Calu3 (cell line): ENCODE measurements around the gene PURB. TPM values are rescaled to one million over a fixed set of nuclear protein-coding genes. Genes with fewer than 3 reads are reported as not detected.

Experiments
- BruUV-seq: library from RNA; stranded (reverse); fragments of 400-500 nt; replicated peaks from 2 replicates; lab custom pipeline; 2021; lab: Mats Ljungman, UMichigan
- CTCF ChIA-PET: fragments of 300-600 bp; sonication (Branson Sonifier 250); formaldehyde crosslinking; loops from one replicate; lab custom pipeline; 2022; ENCODE audit warnings: antibody characterized with exemption; lab: Charles Lee
- DNase-seq: peaks from one replicate; pipeline ENCODE4 v3.0.0; 2022
- H3K27ac Mint-ChIP-seq: one replicate; pipeline ENCODE4 v1.8.0; 2022; ENCODE audit warnings: mixed read lengths; ENCODE audit not compliant: unreplicated experiment
- H3K27me3 Mint-ChIP-seq: one replicate; pipeline ENCODE4 v1.8.0; 2022; ENCODE audit warnings: mixed read lengths; ENCODE audit not compliant: unreplicated experiment
- H3K36me3 Mint-ChIP-seq: one replicate; pipeline ENCODE4 v1.8.0; 2022; ENCODE audit warnings: mild to moderate bottlenecking, moderate library complexity, mixed read lengths; ENCODE audit not compliant: insufficient read depth, unreplicated experiment
- H3K4me1 Mint-ChIP-seq: one replicate; pipeline ENCODE4 v1.8.0; 2022; ENCODE audit warnings: mild to moderate bottlenecking, low read depth, mixed read lengths; ENCODE audit not compliant: unreplicated experiment
- H3K4me3 Mint-ChIP-seq: one replicate; pipeline ENCODE4 v1.8.0; 2022; ENCODE audit warnings: mild to moderate bottlenecking, low read depth, moderate library complexity, mixed read lengths; ENCODE audit not compliant: unreplicated experiment
- H3K9me3 Mint-ChIP-seq: one replicate; pipeline ENCODE4 v1.8.0; 2022; ENCODE audit warnings: low read depth, mixed read lengths; ENCODE audit not compliant: unreplicated experiment
- CTCF ChIP-seq: fragments of 200-600 bp; IDR thresholded peaks from one replicate; pipeline ENCODE4 v1.8.0; 2022; ENCODE audit warnings: antibody characterized with exemption; ENCODE audit not compliant: unreplicated experiment
- intact Hi-C: fragments of 100-400 bp; cut with micrococcal nuclease; formaldehyde crosslinking; loops from one replicate; pipeline ENCODE4 v1.10.0; 2022; ENCODE audit not compliant: unreplicated experiment
- total RNA-seq: library from RNA; stranded (reverse); gene quantifications from 2 replicates; pipeline ENCODE4 v1.2.3, GENCODE V29; 2022

Gene PURB
- total RNA-seq, 1 experiment from 2014 or later = 70.8 TPM

GRCh38 chr7:44909596-44910389, 24.5 kb upstream of the PURB start:
- CTCF ChIA-PET = no interaction called here
- BruUV-seq = no TSS peak
- TF ChIP-seq CTCF = no peak
- intact Hi-C loops = no loop called here
- peaks cover 13% of the 10 kb centered on the region for H3K27me3 Mint-ChIP-seq
- H3K36me3 Mint-ChIP-seq = no peaks in the 10 kb centered on the region
- no peak overlapping the region for H3K27ac Mint-ChIP-seq
- no peak overlapping the region for H3K4me3 Mint-ChIP-seq
- no peaks in the 10 kb centered on the region for H3K9me3 Mint-ChIP-seq
- no peak for DNase-seq
- no peaks in the 10 kb centered on the region for H3K4me1 Mint-ChIP-seq

GRCh38 chr7:44906965-44907364, 21.6 kb upstream of the PURB start:
- Mint-ChIP-seq H3K27me3 (peaks cover 19% of the 10 kb centered on the region), H3K4me1 (no peaks in the 10 kb centered on the region), H3K9me3 (no peaks in the 10 kb centered on the region), H3K27ac (no peak overlapping the region), H3K4me3 (no peak overlapping the region), H3K36me3 (no peaks in the 10 kb centered on the region)
- no TSS peak for BruUV-seq
- TF ChIP-seq CTCF = no peak
- intact Hi-C loops = no loop called here
- CTCF ChIA-PET = no interaction called here
- no peak for DNase-seq

- CTCF ChIA-PET = no interaction called here
- BruUV-seq = no TSS peak
- peaks cover 19% of the 10 kb centered on the region for H3K27me3 Mint-ChIP-seq
Measured at GRCh38 chr7:44905002-44905635, 19.8 kb upstream of the PURB start.

GRCh38 chr7:44899443-44899842, 14.1 kb upstream of the PURB start:
- Mint-ChIP-seq H3K4me1 (no peaks in the 10 kb centered on the region), H3K4me3 (no peak overlapping the region), H3K27me3 (peaks cover 2% of the 10 kb centered on the region), H3K27ac (no peak overlapping the region), H3K9me3 (no peaks in the 10 kb centered on the region), H3K36me3 (no peaks in the 10 kb centered on the region)
- TF ChIP-seq CTCF = no peak
- CTCF ChIA-PET = no interaction called here
- BruUV-seq = no TSS peak
- no peak for DNase-seq
- intact Hi-C loops = no loop called here

More at GRCh38 chr7:44905002-44905635, 19.8 kb upstream of the PURB start:
- DNase-seq = no peak
- H3K4me3 Mint-ChIP-seq = no peak overlapping the region
- H3K4me1 Mint-ChIP-seq = no peaks in the 10 kb centered on the region
- no peak overlapping the region for H3K27ac Mint-ChIP-seq
- no peaks in the 10 kb centered on the region for H3K36me3 Mint-ChIP-seq
- H3K9me3 Mint-ChIP-seq = no peaks in the 10 kb centered on the region
- TF ChIP-seq CTCF = no peak
- intact Hi-C loops = no loop called here
